AG04450 (cell line): ENCODE measurements around the gene IQGAP3. TPM values are rescaled to one million over a fixed set of nuclear protein-coding genes. Genes with fewer than 3 reads are reported as not detected.

Experiments
- CTCF ChIA-PET: fragments of 300-600, 350-600 bp; formaldehyde crosslinking; extraction: SDS; loops from one replicate; lab custom pipeline; 2022; ENCODE audit warnings: antibody characterized with exemption, inconsistent platforms; lab: Charles Lee
- POLR2A ChIA-PET: fragments of 350-600 bp; formaldehyde crosslinking; extraction: SDS; loops from one replicate; lab custom pipeline; 2021; ENCODE audit warnings: antibody characterized with exemption, inconsistent platforms; lab: Yijun Ruan, JAX
- DNase-seq: peaks from one replicate; pipeline ENCODE4 v3.0.0-alpha.2; 2011; ENCODE audit warnings: low read depth, low spot score
- H3K27ac ChIP-seq: one replicate; pipeline ENCODE4 v1.5.1; 2012; ENCODE audit warnings: low read depth, low read length, control low read depth
- H3K27me3 ChIP-seq: one replicate; pipeline ENCODE4 v1.6.0; 2012; ENCODE audit warnings: low read length; ENCODE audit not compliant: control insufficient read depth, insufficient read depth
- H3K4me3 ChIP-seq: 2 replicates; pipeline ENCODE4 v1.5.1; 2011; ENCODE audit warnings: mild to moderate bottlenecking, low read depth, low read length, control low read depth
- H3K9me3 ChIP-seq: 2 replicates; pipeline ENCODE4 v1.5.1; 2012; ENCODE audit warnings: low read length; ENCODE audit not compliant: control insufficient read depth, insufficient read depth
- CTCF ChIP-seq: IDR thresholded peaks from 2 replicates; pipeline ENCODE4 v1.5.1; 2011; ENCODE audit warnings: low read depth, low read length, control low read depth, inconsistent platforms
- polyA plus RNA-seq: library from polyadenylated mRNA; depleted of rRNA; stranded (reverse); fragments of >200 nt; gene quantifications from 2 replicates; pipeline ENCODE4 v1.2.3, GENCODE V29; 2011

Gene IQGAP3
- polyA plus RNA-seq, 1 experiment: 6.3 TPM

GRCh38 chr1:156565519-156565918, 6.8 kb downstream of the IQGAP3 start:
- TF ChIP-seq CTCF: no peak
- Histone ChIP-seq H3K4me3 (no peak overlapping the region), H3K27ac (peak overlapping the region; percentile 21), H3K27me3 (no peaks in the 10 kb centered on the region), H3K9me3 (no peaks in the 10 kb centered on the region)
- CTCF ChIA-PET: no interaction called here
- DNase-seq: no peak
- POLR2A ChIA-PET: interaction anchor here (1.0 kb wide), 1 partner anchor 10 kb away, joined by 3 read pairs; no protein-coding TSS in a partner anchor

- POLR2A ChIA-PET: interaction anchor here (0.7 kb wide), 1 partner anchor 22 kb away, joined by 4 read pairs; no protein-coding TSS in a partner anchor
- Histone ChIP-seq H3K4me3 (no peak overlapping the region), H3K27ac (no peak overlapping the region), H3K27me3 (no peaks in the 10 kb centered on the region), H3K9me3 (no peaks in the 10 kb centered on the region)
- DNase-seq: no peak
- no peak for TF ChIP-seq CTCF
- CTCF ChIA-PET: no interaction called here
Measured at GRCh38 chr1:156560585-156561163, 11.7 kb downstream of the IQGAP3 start.

GRCh38 chr1:156559797-156560385, 12.5 kb downstream of the IQGAP3 start:
- TF ChIP-seq CTCF: no peak
- H3K27me3 ChIP-seq: no peaks in the 10 kb centered on the region
- CTCF ChIA-PET: interaction anchor here (1.2 kb wide), 1 partner anchor 79 kb away, joined by 4 read pairs; no protein-coding TSS in a partner anchor
- no peaks in the 10 kb centered on the region for H3K9me3 ChIP-seq
- POLR2A ChIA-PET: no interaction called here
- no peak overlapping the region for H3K27ac ChIP-seq
- H3K4me3 ChIP-seq: no peak overlapping the region
- no peak for DNase-seq

GRCh38 chr1:156559086-156559796, 13.1 kb downstream of the IQGAP3 start:
- CTCF ChIA-PET: interaction anchor here (1.2 kb wide), 1 partner anchor 79 kb away, joined by 4 read pairs; no protein-coding TSS in a partner anchor
- H3K27me3 ChIP-seq: no peaks in the 10 kb centered on the region
- POLR2A ChIA-PET: interaction anchor here (0.6 kb wide), 1 partner anchor 355 kb away, joined by 4 read pairs; no protein-coding TSS in a partner anchor
- H3K4me3 ChIP-seq: no peak overlapping the region
- no peak overlapping the region for H3K27ac ChIP-seq
- no peak for DNase-seq
- H3K9me3 ChIP-seq: no peaks in the 10 kb centered on the region
- no peak for TF ChIP-seq CTCF
